SK-N-SH (cell line): Measurements from ENCODE around the gene SLC16A13. TPM values are rescaled to one million over a fixed set of nuclear protein-coding genes. Genes with fewer than 3 reads are reported as not detected.

Experiments used
- CTCF ChIA-PET: fragments of 300-600, 350-600 bp; formaldehyde crosslinking; extraction: SDS; loops from one replicate; lab custom pipeline; 2021; lab: Yijun Ruan, JAX
- POLR2A ChIA-PET: fragments of 350-600 bp; sonication (Branson Sonifier 250); formaldehyde crosslinking; extraction: SDS; loops from one replicate; lab custom pipeline; 2020; ENCODE audit warnings: antibody characterized with exemption, inconsistent platforms; lab: Yijun Ruan, JAX
- DNase-seq: peaks from one replicate; pipeline ENCODE4 v3.0.0; 2012
- H2AFZ ChIP-seq: fragments of 200-600 bp; sonication (generic); 2 replicates; pipeline ENCODE4 v1.8.1; 2016; ENCODE audit warnings: antibody characterized with exemption, mild to moderate bottlenecking, low read depth
- H3F3A ChIP-seq: fragments of 200-600 bp; sonication (generic); replicated peaks from 2 replicates; pipeline ENCODE3; 2016; ENCODE audit warnings: antibody characterized with exemption, mild to moderate bottlenecking; ENCODE audit not compliant: insufficient read depth
- H3K27ac ChIP-seq, 2 experiments: fragments of 200-500 bp in 1 of 2; fragments of 200-600 bp in 1 of 2; sonication (Bioruptor generic) in 1 of 2; sonication (generic), shearing (Covaris generic) in 1 of 2; 2 replicates each; pipeline versions ENCODE4 v1.5.1 to v1.6.1; 2014 to 2016; ENCODE audit warnings: low read depth in 2 of 2, inconsistent platforms in 1 of 2, low read length in 1 of 2, mild to moderate bottlenecking in 1 of 2, mixed read lengths in 1 of 2
- H3K27me3 ChIP-seq: fragments of 200-600 bp; sonication (generic), shearing (Covaris generic); 2 replicates; pipeline ENCODE4 v1.6.1; 2016; ENCODE audit warnings: mixed run types; ENCODE audit not compliant: insufficient read depth
- H3K36me3 ChIP-seq, 2 experiments: fragments of 200-500 bp in 1 of 2; fragments of 200-600 bp in 1 of 2; sonication (Bioruptor generic) in 1 of 2; sonication (generic) in 1 of 2; replicated peaks in 1 of 2; 2 replicates each; pipeline versions ENCODE3 to v1.5.1; 2014 to 2016; ENCODE audit warnings: low read length in 1 of 2, mild to moderate bottlenecking in 1 of 2; ENCODE audit not compliant: insufficient read depth in 2 of 2, control insufficient read depth in 1 of 2
- H3K4me1 ChIP-seq, 2 experiments: fragments of 200-500 bp in 1 of 2; fragments of 200-600 bp in 1 of 2; sonication (Bioruptor generic) in 1 of 2; sonication (generic), shearing (Covaris generic) in 1 of 2; 2 replicates each; pipeline versions ENCODE4 v1.5.1 to v1.6.1; 2014 to 2016; ENCODE audit warnings: low read depth in 1 of 2, low read length in 1 of 2, mixed run types in 1 of 2; ENCODE audit not compliant: insufficient read depth in 2 of 2, control insufficient read depth in 1 of 2
- H3K4me2 ChIP-seq: fragments of 200-600 bp; sonication (generic), shearing (Covaris generic); 2 replicates; pipeline ENCODE4 v1.6.1; 2017; ENCODE audit warnings: mixed run types
- H3K4me3 ChIP-seq, 2 experiments: fragments of 200-500 bp in 1 of 2; fragments of 200-600 bp in 1 of 2; sonication (Bioruptor generic) in 1 of 2; sonication (generic), shearing (Covaris generic) in 1 of 2; 2 replicates each; pipeline versions ENCODE4 v1.5.1 to v1.8.1; 2014 to 2016; ENCODE audit warnings: low read depth in 2 of 2, inconsistent platforms in 1 of 2, low read length in 1 of 2, mild to moderate bottlenecking in 1 of 2, mixed read lengths in 1 of 2, moderate library complexity in 1 of 2
- H3K79me2 ChIP-seq: fragments of 200-600 bp; sonication (generic); 2 replicates; pipeline ENCODE4 v1.8.1; 2017; ENCODE audit warnings: mild to moderate bottlenecking; ENCODE audit not compliant: insufficient read depth
- H3K9ac ChIP-seq: fragments of 200-600 bp; sonication (generic); 2 replicates; pipeline ENCODE4 v1.6.1; 2017; ENCODE audit warnings: mixed run types
- H3K9me2 ChIP-seq: fragments of 200-600 bp; sonication (generic); 2 replicates; pipeline ENCODE4 v1.6.1; 2017; ENCODE audit warnings: mixed run types
- H3K9me3 ChIP-seq: fragments of 200-600 bp; sonication (generic); 2 replicates; pipeline ENCODE4 v1.6.1; 2017; ENCODE audit warnings: mixed run types, mild to moderate bottlenecking, moderate library complexity
- H4K20me1 ChIP-seq: fragments of 200-600 bp; sonication (generic); 2 replicates; pipeline ENCODE4 v1.6.1; 2017; ENCODE audit warnings: mild to moderate bottlenecking, mixed run types; ENCODE audit not compliant: insufficient read depth
- CHD2 ChIP-seq: fragments of 150-350 bp; IDR thresholded peaks from 2 replicates; pipeline ENCODE4 v1.6.1; 2018; ENCODE audit warnings: low read length; ENCODE audit not compliant: partially characterized antibody
- ELF1 ChIP-seq: IDR thresholded peaks from 2 replicates; pipeline ENCODE4 v1.4.0; 2012
- EP300 ChIP-seq, 2 experiments: IDR thresholded peaks; 2 replicates each; pipeline versions ENCODE4 v1.4.0 to v1.6.1; 2012; ENCODE audit warnings: borderline replicate concordance in 1 of 2, low read depth in 1 of 2, low read length in 1 of 2
- EZH2phosphoT487 ChIP-seq: fragments of 200-600 bp; sonication (generic); IDR thresholded peaks from 2 replicates; pipeline ENCODE4 v1.6.1; 2017; ENCODE audit warnings: low read depth, mixed run types, mild to moderate bottlenecking, antibody characterized with exemption, moderate library complexity, borderline replicate concordance
- FOSL2 ChIP-seq: IDR thresholded peaks from 2 replicates; pipeline ENCODE4 v1.4.0; 2012; ENCODE audit warnings: low read depth, mild to moderate bottlenecking, moderate library complexity, borderline replicate concordance
- FOXJ3 ChIP-seq: sonication (generic); formaldehyde crosslinking; IDR thresholded peaks from 2 replicates; pipeline ENCODE4 v1.5.1; 2020; ENCODE audit warnings: mild to moderate bottlenecking, missing genetic modification reagents
- FOXM1 ChIP-seq: IDR thresholded peaks from 2 replicates; pipeline ENCODE4 v1.4.0; 2012; ENCODE audit warnings: low read depth, mild to moderate bottlenecking
- GATA2 ChIP-seq: sonication (generic); formaldehyde crosslinking; IDR thresholded peaks from 2 replicates; pipeline ENCODE4 v1.5.0; 2020; ENCODE audit warnings: mild to moderate bottlenecking, missing genetic modification reagents
- JUND ChIP-seq: IDR thresholded peaks from 2 replicates; pipeline ENCODE4 v1.4.0; 2012
- NFIC ChIP-seq: IDR thresholded peaks from 2 replicates; pipeline ENCODE4 v1.4.0; 2012; ENCODE audit warnings: borderline replicate concordance
- PBX3 ChIP-seq: IDR thresholded peaks from 2 replicates; pipeline ENCODE4; 2012
- RAD21 ChIP-seq: IDR thresholded peaks from 2 replicates; pipeline ENCODE4 v1.6.1; 2012; ENCODE audit warnings: mild to moderate bottlenecking, low read length
- RXRA ChIP-seq: IDR thresholded peaks from 2 replicates; pipeline ENCODE4 v1.4.0; 2012; ENCODE audit warnings: low read depth, mild to moderate bottlenecking, borderline replicate concordance
- SIN3A ChIP-seq: IDR thresholded peaks from 2 replicates; pipeline ENCODE4 v1.6.1; 2012; ENCODE audit warnings: low read depth, mild to moderate bottlenecking, low read length, moderate library complexity, borderline replicate concordance
- SMC3 ChIP-seq: IDR thresholded peaks from 2 replicates; pipeline ENCODE4 v1.6.1; 2012; ENCODE audit warnings: low read depth, low read length, improper control_type of control experiment
- USF1 ChIP-seq: IDR thresholded peaks from 2 replicates; pipeline ENCODE4 v1.4.0; 2012; ENCODE audit warnings: low read depth, borderline replicate concordance
- WGBS: methylation state at CpG from one replicate; pipeline ENCODE4 v1.1.6; 2017; ENCODE audit warnings: low lambda C conversion rate; 5-methylcytosine and 5-hydroxymethylcytosine counted together
- polyA plus RNA-seq, 3 experiments: library from polyadenylated mRNA; depleted of rRNA; stranded (reverse); fragments of >200 nt; gene quantifications; 2 replicates each; pipeline ENCODE4 v1.2.3, GENCODE V29; 2012
- TF ChIP-seq, protein P1 (sequence below): IDR thresholded peaks from 2 replicates; pipeline ENCODE4 v1.4.0; 2012; ENCODE audit warnings: low read depth

The SLC16A13 gene
- polyA plus RNA-seq, 1 of the 3 experiments (the other 2 are of a cell fraction) = 3.9 TPM

DNA sequence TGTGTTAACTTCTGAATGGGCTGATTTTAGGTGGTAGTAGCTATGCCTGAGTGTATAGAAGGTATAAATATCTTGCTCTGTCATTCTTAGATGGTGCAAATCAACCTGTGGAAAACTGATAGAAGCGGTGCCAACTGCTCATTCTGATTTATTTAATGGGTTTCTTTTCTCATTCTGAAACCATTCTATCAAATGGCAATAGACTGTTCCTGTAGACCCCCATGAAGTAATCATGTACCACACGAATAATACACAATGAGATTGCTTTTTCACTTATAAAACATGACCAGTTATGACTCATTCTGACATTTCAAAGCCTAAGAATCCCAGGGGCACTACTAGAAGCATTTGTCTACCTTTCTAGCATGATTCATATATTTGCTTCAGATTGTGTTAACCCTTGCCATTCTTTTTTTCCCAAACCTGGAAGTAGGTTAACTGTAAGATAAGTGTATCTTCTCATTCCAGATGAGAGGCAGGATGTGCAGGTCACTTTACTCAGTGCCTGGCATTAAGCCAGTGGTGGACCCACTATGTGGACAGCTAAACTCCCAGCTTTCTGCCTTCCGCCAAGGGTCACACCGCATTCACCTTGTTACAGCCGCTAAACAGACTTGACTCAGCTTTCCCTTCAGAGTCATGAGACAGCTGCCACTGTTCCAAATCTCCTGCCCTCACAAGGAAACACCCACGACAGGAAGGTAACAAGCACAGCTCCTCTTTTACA lies 24.5 kb downstream of the SLC16A13 start:
- Histone ChIP-seq H2AFZ (no peak overlapping the region), H3K27ac (no peak overlapping the region), H3K36me3 (no peaks in the 10 kb centered on the region), H3K79me2 (no peaks in the 10 kb centered on the region), H3K9me3 (no peaks in the 10 kb centered on the region), H3K9ac (no peak overlapping the region)
- CTCF ChIA-PET = interaction anchor here (0.7 to 20.1 kb wide), 3 partner anchors 80 to 236 kb away, joined by 3 to 502 read pairs (median 3); no protein-coding TSS in a partner anchor
- DNase-seq = no peak
- TF ChIP-seq EZH2phosphoT487 (no peak), ELF1 (no peak), FOSL2 (peak; percentile 75), JUND (peak; percentile 58), FOXJ3 (CRISPR knock-in tag) (no peak), PBX3 (peak; percentile 26; the same call in 1 of the 2 replicates), EP300 (IDR thresholded peaks at IDR 0.05; ENCODE audit: borderline replicate concordance in 1 of 2, low read depth in 1 of 2, low read length in 1 of 2) (no peak), FOXM1 (no peak), SMC3 (no peak), NFIC (no peak), SIN3A (no peak), RAD21 (no peak)
- TF ChIP-seq, all 33 proteins: peak for 3
- 15% methylated on average over 6 of the region's 6 CpGs for WGBS
- Histone ChIP-seq H3K9me2 (no peaks in the 10 kb centered on the region), H4K20me1 (no peaks in the 10 kb centered on the region), H3F3A (peaks cover 4% of the 10 kb centered on the region), H3K4me3 (no peak overlapping the region), H3K4me1 (peaks cover 0 to 9% of the 10 kb centered on the region in 2 experiments; a peak in 1 of 4 replicates), H3K4me2 (no peak overlapping the region; the same call in 1 of the 2 replicates), H3K27me3 (peaks cover 58% of the 10 kb centered on the region)
- POLR2A ChIA-PET = no interaction called here

DNA sequence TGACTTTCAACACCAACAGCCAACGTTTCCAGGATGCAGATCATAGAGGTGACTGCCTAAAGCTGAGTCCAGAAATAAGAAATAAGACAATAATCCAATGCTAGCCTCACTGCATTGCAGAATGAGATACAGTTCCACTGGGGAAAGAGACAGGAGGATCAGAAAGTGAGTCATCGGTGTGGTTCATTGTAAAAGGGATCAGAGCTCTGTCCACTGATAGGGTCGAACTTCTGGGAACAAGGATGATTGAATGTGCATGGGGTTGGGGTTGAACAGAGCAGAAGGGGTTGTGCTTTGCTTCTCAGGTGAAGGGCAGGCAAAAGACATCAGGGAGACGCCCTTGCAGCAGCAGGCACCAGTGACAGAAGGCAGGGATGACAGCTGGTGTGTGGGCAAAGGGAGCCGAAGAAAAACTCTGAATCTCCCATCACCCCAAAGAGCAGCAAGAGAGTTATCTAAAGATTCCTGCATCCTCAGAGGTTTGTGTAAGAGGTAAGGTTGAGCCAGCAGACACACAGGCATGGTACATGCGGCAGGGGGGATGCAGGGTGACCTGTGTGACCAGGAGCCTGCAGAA lies 27.8 kb downstream of the SLC16A13 start:
- CTCF ChIA-PET = interaction anchor here (1.1 to 6.3 kb wide), 5 partner anchors 11 to 233 kb away, joined by 3 to 37 read pairs (median 15); no protein-coding TSS in a partner anchor
- Histone ChIP-seq H3K4me2 (no peak overlapping the region), H3K9me2 (no peaks in the 10 kb centered on the region)

More for the DNA sequence above, 27.8 kb downstream of the SLC16A13 start:
- H3K9me3 ChIP-seq = no peaks in the 10 kb centered on the region
- no peak overlapping the region for H3K27ac ChIP-seq
- TF ChIP-seq CHD2 (no peak), FOXM1 (no peak), SMC3 (no peak), NFIC (no peak), GATA2 (CRISPR knock-in tag) (no peak), RXRA (no peak), USF1 (no peak)
- TF ChIP-seq, protein P1, sequence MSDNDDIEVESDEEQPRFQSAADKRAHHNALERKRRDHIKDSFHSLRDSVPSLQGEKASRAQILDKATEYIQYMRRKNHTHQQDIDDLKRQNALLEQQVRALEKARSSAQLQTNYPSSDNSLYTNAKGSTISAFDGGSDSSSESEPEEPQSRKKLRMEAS = no peak
- TF ChIP-seq, all 33 proteins: peak for 0
- Histone ChIP-seq H3K4me1 (peaks cover 0 to 9% of the 10 kb centered on the region in 2 experiments; a peak in 1 of 4 replicates), H2AFZ (no peak overlapping the region), H3K36me3 (no peaks in the 10 kb centered on the region), H4K20me1 (no peaks in the 10 kb centered on the region), H3F3A (peaks cover 4% of the 10 kb centered on the region), H3K4me3 (no peak overlapping the region), H3K9ac (no peak overlapping the region), H3K79me2 (no peaks in the 10 kb centered on the region), H3K27me3 (peaks cover 28% of the 10 kb centered on the region)
- POLR2A ChIA-PET = no interaction called here
- DNase-seq = no peak
- WGBS = 37% methylated on average over 6 of the region's 6 CpGs
